C4-2B (cell line): ENCODE results near the gene WDR76.

Experiments
- ZFX ChIP-seq: fragments of 450-650 bp; IDR thresholded peaks from 2 replicates; pipeline ENCODE4 v1.6.1; 2017
- TF ChIP-seq, protein P1 (sequence below): fragments of 450-650 bp; conservative IDR thresholded peaks from 2 replicates; pipeline ENCODE4 v1.5.1; 2017; ENCODE audit warnings: mild to moderate bottlenecking

DNA sequence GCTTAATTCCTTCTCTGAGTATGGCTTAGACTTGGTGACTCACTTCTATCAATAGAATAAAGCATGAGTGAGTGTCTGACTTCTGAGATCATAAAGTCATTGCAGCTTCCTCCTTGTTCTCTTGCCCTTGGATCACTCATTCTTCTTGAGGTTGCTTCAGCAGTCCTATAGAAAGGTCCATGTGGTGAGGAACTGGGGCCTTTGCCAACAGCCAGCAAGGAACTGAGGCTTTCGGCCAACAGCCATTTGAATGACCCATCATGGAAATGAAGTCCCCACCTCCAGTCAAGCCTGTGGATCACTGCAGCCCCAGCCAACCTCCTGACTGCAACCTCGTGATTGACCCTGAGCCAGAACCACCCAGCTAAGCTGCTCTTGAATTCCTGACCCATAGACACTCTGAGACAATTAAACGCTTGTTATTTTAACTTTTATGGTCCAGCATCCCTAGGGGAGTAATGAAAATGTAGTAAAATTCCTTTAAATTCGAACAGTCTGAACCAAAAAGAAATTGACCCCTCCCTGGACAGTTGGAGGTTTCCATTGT, 84.5 kb downstream of the WDR76 start:
- TF ChIP-seq, protein P1, sequence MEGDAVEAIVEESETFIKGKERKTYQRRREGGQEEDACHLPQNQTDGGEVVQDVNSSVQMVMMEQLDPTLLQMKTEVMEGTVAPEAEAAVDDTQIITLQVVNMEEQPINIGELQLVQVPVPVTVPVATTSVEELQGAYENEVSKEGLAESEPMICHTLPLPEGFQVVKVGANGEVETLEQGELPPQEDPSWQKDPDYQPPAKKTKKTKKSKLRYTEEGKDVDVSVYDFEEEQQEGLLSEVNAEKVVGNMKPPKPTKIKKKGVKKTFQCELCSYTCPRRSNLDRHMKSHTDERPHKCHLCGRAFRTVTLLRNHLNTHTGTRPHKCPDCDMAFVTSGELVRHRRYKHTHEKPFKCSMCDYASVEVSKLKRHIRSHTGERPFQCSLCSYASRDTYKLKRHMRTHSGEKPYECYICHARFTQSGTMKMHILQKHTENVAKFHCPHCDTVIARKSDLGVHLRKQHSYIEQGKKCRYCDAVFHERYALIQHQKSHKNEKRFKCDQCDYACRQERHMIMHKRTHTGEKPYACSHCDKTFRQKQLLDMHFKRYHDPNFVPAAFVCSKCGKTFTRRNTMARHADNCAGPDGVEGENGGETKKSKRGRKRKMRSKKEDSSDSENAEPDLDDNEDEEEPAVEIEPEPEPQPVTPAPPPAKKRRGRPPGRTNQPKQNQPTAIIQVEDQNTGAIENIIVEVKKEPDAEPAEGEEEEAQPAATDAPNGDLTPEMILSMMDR: no peak
- TF ChIP-seq ZFX: no peak
